Body of pancreas (tissue), 4 donors: ENCODE data around the gene GTF2H1.

Source experiments
- CTCF ChIP-seq, 7 experiments: fragments of 450-650 bp in 4 of 7; fragments of 200-600 bp in 3 of 7; sonication (generic) in 3 of 7; IDR thresholded peaks; one replicate each; pipeline ENCODE4 v1.5.1; 2016 to 2019; ENCODE audit warnings: antibody characterized with exemption in 7 of 7
- POLR2A ChIP-seq, 3 donors: fragments of 450-650 bp; IDR thresholded peaks; one replicate each; pipeline ENCODE4 v1.6.1; 2016; ENCODE audit warnings: antibody characterized with exemption in 3 of 3, mild to moderate bottlenecking in 2 of 3

- TF ChIP-seq CTCF (IDR thresholded peaks at IDR 0.05) (no peak), POLR2A (IDR thresholded peaks at IDR 0.05) (no peak)
These were observed 7.0 kb downstream of the GTF2H1 start for GRCh38 chr11:18329196-18329870.
